ENCODE data around the gene LCA5.

Gene LCA5

DNA sequence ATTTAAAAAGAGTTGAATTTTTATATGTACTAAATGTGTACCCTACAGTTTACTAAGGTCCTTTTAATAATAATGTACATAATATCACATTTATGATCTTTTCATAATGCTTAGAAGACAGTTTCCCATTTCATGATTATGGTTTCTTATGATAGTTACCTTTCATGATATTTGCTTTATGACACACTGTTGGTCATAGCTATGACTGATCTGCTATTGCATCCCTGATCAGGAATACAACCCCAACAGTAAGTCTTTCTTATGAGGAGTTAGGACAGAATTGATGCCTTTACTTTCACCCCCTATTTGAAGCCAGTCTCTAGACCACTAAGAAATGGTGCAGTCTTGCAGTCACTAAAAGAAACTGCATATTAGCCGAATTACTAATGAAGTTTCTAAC lies 31.0 kb downstream of the LCA5 start:
- DNase-seq (ENCODE audit: low read depth, low spot score), result no peak

DNA sequence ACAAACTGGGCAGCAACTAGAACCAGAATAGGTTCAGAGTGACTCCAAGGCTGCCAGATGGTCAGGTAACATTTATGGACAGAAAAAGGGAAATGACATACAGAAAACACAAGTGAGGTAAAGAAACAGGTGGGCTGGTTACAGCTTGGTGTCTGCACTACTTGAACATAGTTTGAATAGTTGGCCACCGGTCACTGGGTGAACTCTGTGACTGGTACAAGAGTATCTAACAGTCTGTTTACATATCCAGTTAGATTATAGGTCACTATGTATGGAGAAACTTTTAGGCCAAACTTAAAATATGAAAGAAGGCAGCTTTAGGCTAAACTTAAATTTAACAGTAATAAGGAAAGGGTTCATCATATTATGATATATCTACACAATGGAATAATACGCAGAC lies 32.9 kb downstream of the LCA5 start:
- H3K4me3 ChIP-seq (ENCODE audit: low read depth, low read length), result no peak overlapping the region
- TF ChIP-seq, protein P1, sequence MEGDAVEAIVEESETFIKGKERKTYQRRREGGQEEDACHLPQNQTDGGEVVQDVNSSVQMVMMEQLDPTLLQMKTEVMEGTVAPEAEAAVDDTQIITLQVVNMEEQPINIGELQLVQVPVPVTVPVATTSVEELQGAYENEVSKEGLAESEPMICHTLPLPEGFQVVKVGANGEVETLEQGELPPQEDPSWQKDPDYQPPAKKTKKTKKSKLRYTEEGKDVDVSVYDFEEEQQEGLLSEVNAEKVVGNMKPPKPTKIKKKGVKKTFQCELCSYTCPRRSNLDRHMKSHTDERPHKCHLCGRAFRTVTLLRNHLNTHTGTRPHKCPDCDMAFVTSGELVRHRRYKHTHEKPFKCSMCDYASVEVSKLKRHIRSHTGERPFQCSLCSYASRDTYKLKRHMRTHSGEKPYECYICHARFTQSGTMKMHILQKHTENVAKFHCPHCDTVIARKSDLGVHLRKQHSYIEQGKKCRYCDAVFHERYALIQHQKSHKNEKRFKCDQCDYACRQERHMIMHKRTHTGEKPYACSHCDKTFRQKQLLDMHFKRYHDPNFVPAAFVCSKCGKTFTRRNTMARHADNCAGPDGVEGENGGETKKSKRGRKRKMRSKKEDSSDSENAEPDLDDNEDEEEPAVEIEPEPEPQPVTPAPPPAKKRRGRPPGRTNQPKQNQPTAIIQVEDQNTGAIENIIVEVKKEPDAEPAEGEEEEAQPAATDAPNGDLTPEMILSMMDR (IDR thresholded peaks at IDR 0.05; ENCODE audit: low read depth, low read length), result no peak
- in situ Hi-C loops (cut with HindIII; ENCODE audit: low sequenced_read_pairs), result no loop called here
- no peak for DNase-seq (ENCODE audit: low read depth, low spot score)

More for the DNA sequence above, 31.0 kb downstream of the LCA5 start:
- in situ Hi-C loops (cut with HindIII; ENCODE audit: low sequenced_read_pairs), result no loop called here
- H3K4me3 ChIP-seq (ENCODE audit: low read depth, low read length), result no peak overlapping the region
- TF ChIP-seq, protein P1 (IDR thresholded peaks at IDR 0.05; ENCODE audit: low read depth, low read length), result no peak

- DNase-seq (ENCODE audit: low read depth, low spot score), result no peak
- TF ChIP-seq, protein P1 (IDR thresholded peaks at IDR 0.05; ENCODE audit: low read depth, low read length), result no peak
- in situ Hi-C loops (cut with HindIII; ENCODE audit: low sequenced_read_pairs), result no loop called here
- H3K4me3 ChIP-seq (ENCODE audit: low read depth, low read length), result no peak overlapping the region
Measured at GRCh38 chr6:79498842-79499241, 38.4 kb downstream of the LCA5 start.

- TF ChIP-seq, protein P1 (IDR thresholded peaks at IDR 0.05; ENCODE audit: low read depth, low read length), result no peak
- H3K4me3 ChIP-seq (ENCODE audit: low read depth, low read length), result no peak overlapping the region
- no peak for DNase-seq (ENCODE audit: low read depth, low spot score)
- in situ Hi-C loops (cut with HindIII; ENCODE audit: low sequenced_read_pairs), result no loop called here
Measured at GRCh38 chr6:79495246-79495645, 42.0 kb downstream of the LCA5 start.

DNA sequence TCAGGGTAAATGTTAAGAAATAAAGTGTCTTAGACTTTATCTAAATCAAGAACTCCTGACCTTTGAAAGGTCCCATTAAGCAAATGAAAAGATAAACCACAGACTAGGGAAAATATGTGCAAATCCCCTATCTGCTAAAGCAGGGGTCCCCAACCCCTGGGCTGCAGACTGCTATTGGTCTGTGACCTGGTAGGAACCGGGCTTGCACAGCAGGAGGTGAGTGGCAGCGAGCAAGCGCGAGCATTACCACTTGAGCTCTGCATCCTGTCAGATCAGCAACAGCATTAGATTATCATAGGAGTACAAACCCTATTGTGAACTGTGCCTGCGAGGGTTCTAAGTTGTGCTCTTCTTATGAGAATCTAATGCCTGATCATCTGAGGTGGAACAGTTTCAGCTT lies 42.4 kb downstream of the LCA5 start:
- TF ChIP-seq, protein P1 (IDR thresholded peaks at IDR 0.05; ENCODE audit: low read depth, low read length), result no peak
- no peak for DNase-seq (ENCODE audit: low read depth, low spot score)
- no peak overlapping the region for H3K4me3 ChIP-seq (ENCODE audit: low read depth, low read length)
- in situ Hi-C loops (cut with HindIII; ENCODE audit: low sequenced_read_pairs), result no loop called here

- no peak overlapping the region for H3K4me3 ChIP-seq (ENCODE audit: low read depth, low read length)
- TF ChIP-seq, protein P1 (IDR thresholded peaks at IDR 0.05; ENCODE audit: low read depth, low read length), result no peak
- DNase-seq (ENCODE audit: low read depth, low spot score), result no peak
- in situ Hi-C loops (cut with HindIII; ENCODE audit: low sequenced_read_pairs), result no loop called here
Measured at GRCh38 chr6:79470728-79471127, 66.5 kb downstream of the LCA5 start.

Measured in astrocyte of the spinal cord (primary cell).